Right ventricle myocardium superior (tissue), 1 donor: ENCODE results near the gene NUDT14. TPM values are rescaled to one million over a fixed set of nuclear protein-coding genes. Genes with fewer than 3 reads are reported as not detected.
A peak's percentile ranks its signal among the peaks of the same experiment; 100 is the strongest.

Experiments
- ATAC-seq: fragments of 200-7000 bp; cut with Tn5 transposase; one replicate; pipeline ENCODE4 v1.9.1; 2020; ENCODE audit warnings: mild to moderate bottlenecking; ENCODE audit not compliant: poor library complexity
- DNase-seq: peaks from one replicate; pipeline ENCODE4 v3.0.0-alpha.2; 2020
- intact Hi-C: fragments of 100-400 bp; cut with DNase I; formaldehyde crosslinking; loops from one replicate; pipeline ENCODE4 v1.11.2; 2022
- total RNA-seq: library from RNA; stranded (reverse); fragmentation: NEBNext Ultra II Directional; extraction: Animal tissue kit (Norgen Biotek cat#: 25700); gene quantifications from one replicate; pipeline ENCODE4 v1.2.1, GENCODE V29; 2021
- donor health status: DM: no; HTN: yes; CAD: no; lungs with severe emphysema.

Gene NUDT14
- total RNA-seq, 1 donor from 2014 or later: 32.2 TPM

- peak; percentile 36 for DNase-seq
- no peak for ATAC-seq
- intact Hi-C loops: no loop called here
Measured at GRCh38 chr14:105143451-105144025, 37.6 kb downstream of the NUDT14 start.

GRCh38 chr14:105142651-105143450 is 38.3 kb downstream of the NUDT14 start:
- DNase-seq: no peak
- ATAC-seq: no peak
- intact Hi-C loops: no loop called here

- DNase-seq (no peak), ATAC-seq (no peak)
- intact Hi-C loops: no loop called here
Measured at GRCh38 chr14:105141486-105142281, 39.4 kb downstream of the NUDT14 start.

GRCh38 chr14:105141026-105141425 is 40.1 kb downstream of the NUDT14 start:
- ATAC-seq: no peak
- intact Hi-C loops: no loop called here
- no peak for DNase-seq

GRCh38 chr14:105140581-105140980 is 40.5 kb downstream of the NUDT14 start:
- intact Hi-C loops: no loop called here
- no peak for DNase-seq
- no peak for ATAC-seq

- ATAC-seq: no peak
- no peak for DNase-seq
- intact Hi-C loops: no loop called here
Measured at GRCh38 chr14:105139831-105140239, 41.3 kb downstream of the NUDT14 start.

- ATAC-seq (no peak), DNase-seq (no peak)
- intact Hi-C loops: no loop called here
Measured at GRCh38 chr14:105139212-105139825, 41.8 kb downstream of the NUDT14 start.

GRCh38 chr14:105138551-105139111 is 42.5 kb downstream of the NUDT14 start:
- intact Hi-C loops: no loop called here
- DNase-seq (no peak), ATAC-seq (no peak)

- DNase-seq (no peak), ATAC-seq (no peak)
- intact Hi-C loops: no loop called here
Measured at GRCh38 chr14:105138021-105138541, 43.0 kb downstream of the NUDT14 start.

GRCh38 chr14:105137481-105138020 is 43.6 kb downstream of the NUDT14 start:
- intact Hi-C loops: no loop called here
- no peak for DNase-seq
- no peak for ATAC-seq

- DNase-seq (no peak), ATAC-seq (no peak)
- intact Hi-C loops: no loop called here
Measured at GRCh38 chr14:105136401-105137322, 44.5 kb downstream of the NUDT14 start.

- ATAC-seq: no peak
- no peak for DNase-seq
- intact Hi-C loops: no loop called here
Measured at GRCh38 chr14:105135700-105136395, 45.3 kb downstream of the NUDT14 start.

- intact Hi-C loops: no loop called here
- DNase-seq (no peak), ATAC-seq (no peak)
Measured at GRCh38 chr14:105132921-105133654, 48.0 kb downstream of the NUDT14 start.

GRCh38 chr14:105131241-105131640 is 49.9 kb downstream of the NUDT14 start:
- intact Hi-C loops: no loop called here
- ATAC-seq (no peak), DNase-seq (no peak)

- ATAC-seq (no peak), DNase-seq (no peak)
- intact Hi-C loops: no loop called here
Measured at GRCh38 chr14:105128059-105128458, 53.1 kb downstream of the NUDT14 start.

GRCh38 chr14:105126981-105127329 is 54.2 kb downstream of the NUDT14 start:
- no peak for ATAC-seq
- DNase-seq: no peak
- intact Hi-C loops: no loop called here
